HepG2 (cell line): Measurements from ENCODE around the gene ENTPD5. TPM values are rescaled to one million over a fixed set of nuclear protein-coding genes. Genes with fewer than 3 reads are reported as not detected.

Experiments used
- ATAC-seq: fragments of 200-7000 bp; cut with Tn5 transposase; 3 replicates; pipeline ENCODE4 v1.9.1; 2020; ENCODE audit warnings: mild to moderate bottlenecking, moderate library complexity
- BruUV-seq: library from RNA; stranded (reverse); fragments of 400-500 nt; replicated peaks from 2 replicates; lab custom pipeline; 2021; lab: Mats Ljungman, UMichigan
- CTCF ChIA-PET: fragments of 300-600 bp; formaldehyde crosslinking; extraction: SDS; loops from one replicate; lab custom pipeline; 2021; ENCODE audit warnings: low total read pairs, inconsistent platforms, low intra/inter-chr PET ratio; lab: Yijun Ruan, JAX
- POLR2A ChIA-PET: fragments of 350-600 bp; sonication (Branson Sonifier 250); formaldehyde crosslinking; loops from one replicate; lab custom pipeline; 2020; ENCODE audit warnings: antibody characterized with exemption, inconsistent platforms; lab: Yijun Ruan, JAX
- DNase-seq: peaks from one replicate; pipeline ENCODE4 v3.0.0-alpha.2; 2015; ENCODE audit warnings: low spot score
- FAIRE-seq: peaks from 3 replicates; lab custom pipeline; 2011; peaks lifted over from hg19 to GRCh38; lab: Jason Lieb, UNC
- H2AFZ ChIP-seq: one replicate; pipeline ENCODE4 v1.6.1; 2011; ENCODE audit warnings: low read length, inconsistent platforms
- H3K27ac ChIP-seq: fragments of 300-600 bp; 3 replicates; pipeline ENCODE4 v1.8.0; 2011; ENCODE audit warnings: mixed run types, mild to moderate bottlenecking, mixed read lengths, low read length, inconsistent platforms; ENCODE audit not compliant: insufficient read depth; ENCODE audit errors: extremely low read length
- H3K27me3 ChIP-seq, 2 experiments: fragments of 200-600 bp in 1 of 2; 2 replicates in 1 of 2; 3 replicates in 1 of 2; pipeline versions ENCODE4 v1.6.0 to v1.8.0; 2011; ENCODE audit warnings: low read length in 2 of 2, mild to moderate bottlenecking in 2 of 2, moderate library complexity in 2 of 2, inconsistent platforms in 1 of 2; ENCODE audit not compliant: insufficient read depth in 2 of 2, control insufficient read depth in 1 of 2
- H3K36me3 ChIP-seq, 2 experiments: fragments of 200-600 bp in 1 of 2; replicated peaks in 1 of 2; 2 replicates in 1 of 2; 3 replicates in 1 of 2; pipeline versions ENCODE4 v1.5.1 to v1.8.0; 2011; ENCODE audit warnings: low read length in 2 of 2, inconsistent platforms in 1 of 2; ENCODE audit not compliant: insufficient read depth in 2 of 2, control insufficient read depth in 1 of 2
- H3K4me1 ChIP-seq: 2 replicates; pipeline ENCODE4 v1.5.1; 2012; ENCODE audit warnings: low read length, inconsistent platforms; ENCODE audit not compliant: insufficient read depth
- H3K4me2 ChIP-seq: 2 replicates; pipeline ENCODE4 v1.6.0; 2011; ENCODE audit warnings: low read depth, low read length, inconsistent platforms
- H3K4me3 ChIP-seq, 3 experiments: fragments of 200-600 bp in 1 of 3; sonication (generic), shearing (Covaris generic) in 1 of 3; replicated peaks in 1 of 3; 2 replicates each; pipeline ENCODE4 v1.5.1; 2011 to 2016; ENCODE audit warnings: low read length in 3 of 3, inconsistent platforms in 2 of 3, low read depth in 2 of 3, mild to moderate bottlenecking in 2 of 3, control low read depth in 1 of 3, mixed read lengths in 1 of 3; ENCODE audit not compliant: insufficient read depth in 1 of 3
- H3K79me2 ChIP-seq: one replicate; pipeline ENCODE4 v1.6.1; 2011; ENCODE audit warnings: low read length, inconsistent platforms; ENCODE audit not compliant: insufficient read depth
- H3K9ac ChIP-seq: 2 replicates; pipeline ENCODE4 v1.6.0; 2011; ENCODE audit warnings: mild to moderate bottlenecking, low read depth, low read length, inconsistent platforms; ENCODE audit not compliant: insufficient read depth
- H3K9me3 ChIP-seq: 2 replicates; pipeline ENCODE4 v1.5.1; 2012; ENCODE audit warnings: mild to moderate bottlenecking, low read length
- H4K20me1 ChIP-seq: 2 replicates; pipeline ENCODE4 v1.6.0; 2011; ENCODE audit warnings: inconsistent platforms, mild to moderate bottlenecking, low read length, moderate library complexity; ENCODE audit not compliant: insufficient read depth
- ARID5B ChIP-seq: IDR thresholded peaks from 2 replicates; pipeline ENCODE4 v1.4.0; 2020; ENCODE audit warnings: mild to moderate bottlenecking, missing genetic modification reagents
- CCAR2 ChIP-seq: fragments of 200-400 bp; formaldehyde crosslinking; optimal IDR thresholded peaks from 2 replicates; pipeline ENCODE3; 2018; ENCODE audit warnings: low read depth, mild to moderate bottlenecking, low read length, moderate library complexity
- KDM3A ChIP-seq: IDR thresholded peaks from 2 replicates; pipeline ENCODE4 v1.6.1; 2018; ENCODE audit warnings: low read depth, missing compliant biosample characterization
- KLF13 ChIP-seq: sonication (generic); formaldehyde crosslinking; IDR thresholded peaks from 2 replicates; pipeline ENCODE4 v1.4.0; 2020; ENCODE audit warnings: mild to moderate bottlenecking, missing genetic modification reagents
- MXI1 ChIP-seq: IDR thresholded peaks from 3 replicates; pipeline ENCODE4 v1.6.1; 2012; ENCODE audit warnings: low read depth, low read length, inconsistent platforms, borderline replicate concordance
- NCOA1 ChIP-seq: sonication (generic); formaldehyde crosslinking; IDR thresholded peaks from 2 replicates; pipeline ENCODE4 v1.9.0; 2021; ENCODE audit warnings: missing genetic modification reagents
- PBX3 ChIP-seq: sonication (generic); formaldehyde crosslinking; IDR thresholded peaks from 2 replicates; pipeline ENCODE4 v1.8.1; 2023; ENCODE audit warnings: missing genetic modification reagents, inconsistent platforms, borderline replicate concordance
- POLR2A ChIP-seq, 2 experiments: IDR thresholded peaks; 2 replicates each; pipeline ENCODE4 v1.6.1; 2011; ENCODE audit warnings: low read depth in 2 of 2, low read length in 2 of 2, mild to moderate bottlenecking in 1 of 2, moderate library complexity in 1 of 2; ENCODE audit not compliant: insufficient read depth in 1 of 2
- RARA ChIP-seq: IDR thresholded peaks from 2 replicates; pipeline ENCODE4 v1.6.1; 2016; ENCODE audit warnings: missing genetic modification reagents, missing compliant biosample characterization
- RXRA ChIP-seq: sonication (generic); formaldehyde crosslinking; IDR thresholded peaks from 2 replicates; pipeline ENCODE4 v1.5.1; 2020; ENCODE audit warnings: missing genetic modification reagents
- SIN3B ChIP-seq: fragments of 150-350 bp; IDR thresholded peaks from 2 replicates; pipeline ENCODE4 v1.6.1; 2014; ENCODE audit warnings: low read length
- ZBTB43 ChIP-seq: sonication (generic); formaldehyde crosslinking; conservative IDR thresholded peaks from 2 replicates; pipeline ENCODE4 v1.4.0; 2020; ENCODE audit warnings: missing genetic modification reagents
- ZMYM4 ChIP-seq: sonication (generic); formaldehyde crosslinking; IDR thresholded peaks from 2 replicates; pipeline ENCODE4 v1.8.1; 2023; ENCODE audit warnings: mild to moderate bottlenecking, missing genetic modification reagents
- ZNF329 ChIP-seq: sonication (generic); formaldehyde crosslinking; IDR thresholded peaks from 2 replicates; pipeline ENCODE4 v1.9.0; 2021; ENCODE audit warnings: low read depth, mild to moderate bottlenecking, missing genetic modification reagents
- ZNF607 ChIP-seq: sonication (generic); formaldehyde crosslinking; IDR thresholded peaks from 2 replicates; pipeline ENCODE4 v1.5.1; 2020; ENCODE audit warnings: missing genetic modification reagents, mild to moderate bottlenecking, borderline replicate concordance
- ZNF800 ChIP-seq: sonication (generic); formaldehyde crosslinking; IDR thresholded peaks from 2 replicates; pipeline ENCODE4 v1.4.0; 2020; ENCODE audit warnings: missing genetic modification reagents
- ZSCAN5A ChIP-seq: sonication (generic); formaldehyde crosslinking; IDR thresholded peaks from 2 replicates; pipeline ENCODE4 v1.8.0; 2022; ENCODE audit warnings: mild to moderate bottlenecking, missing genetic modification reagents, borderline replicate concordance
- WGBS: methylation state at CpG from one replicate; pipeline ENCODE4 v1.1.6; 2017; ENCODE audit warnings: low lambda C conversion rate; 5-methylcytosine and 5-hydroxymethylcytosine counted together
- in situ Hi-C: cut with HindIII; loops from 2 replicates; pipeline ENCODE4 v1.10.0; 2017; ENCODE audit warnings: low pct_unique_long_range_greater_than_20kb; ENCODE audit not compliant: extremely low pct_ligation_motif_present
- intact Hi-C: fragments of 100-400 bp; cut with micrococcal nuclease; formaldehyde crosslinking; loops from one replicate; pipeline ENCODE4 v1.10.0; 2022; ENCODE audit not compliant: unreplicated experiment
- polyA plus RNA-seq, 8 experiments: library from polyadenylated mRNA; depleted of rRNA in 3 of 8; stranded (reverse) in 7 of 8; unstranded in 1 of 8; fragments of >200 nt; fragmentation: Illumina TruSeq in 4 of 8; extraction: Trizol in 4 of 8; gene quantifications; 2 replicates each; pipeline versions ENCODE4 v1.2.1 to v1.2.3, GENCODE V29; 2011 to 2016; ENCODE audit warnings: low read depth in 4 of 8, missing spikeins in 1 of 8, mixed read lengths in 1 of 8; ENCODE audit not compliant: insufficient read depth in 1 of 8
- total RNA-seq, 5 experiments: library from RNA; depleted of rRNA; stranded (reverse); fragments of >200 nt; fragmentation: Illumina TruSeq; extraction: Trizol; gene quantifications; 2 replicates each; pipeline ENCODE4 v1.2.3, GENCODE V29; 2016; ENCODE audit warnings: low read depth in 1 of 5

Gene ENTPD5
- total and polyA plus RNA-seq, 2 of the 13 experiments (the other 11 are each of a cell fraction or from before 2014, with no cell fraction given): 33.8 to 43.3 TPM

GRCh38 chr14:73924337-73924736 is 94.8 kb downstream of the ENTPD5 start:
- CTCF ChIA-PET: no interaction called here
- no TSS peak for BruUV-seq
- no peak for TF ChIP-seq POLR2A (IDR thresholded peaks at IDR 0.05; ENCODE audit: insufficient read depth in 1 of 2, low read depth in 2 of 2, low read length in 2 of 2)
- no peak for TF ChIP-seq KDM3A
- no peak for TF ChIP-seq ZBTB43
- no peak for TF ChIP-seq SIN3B
- TF ChIP-seq ZNF607 (CRISPR knock-in tag): no peak
- TF ChIP-seq KLF13 (CRISPR knock-in tag): no peak
- no peak for TF ChIP-seq ARID5B
- TF ChIP-seq ZNF329: no peak
- no peak for TF ChIP-seq ZSCAN5A (CRISPR knock-in tag)
- no peak for TF ChIP-seq NCOA1 (CRISPR knock-in tag)
- no peak for TF ChIP-seq PBX3 (CRISPR knock-in tag)
- TF ChIP-seq ZNF800: no peak
- TF ChIP-seq MXI1: no peak
- TF ChIP-seq RARA (CRISPR knock-in tag): no peak
- TF ChIP-seq CCAR2: no peak
- TF ChIP-seq ZMYM4: no peak
- no peak for TF ChIP-seq RXRA (CRISPR knock-in tag)
- H3K4me3 ChIP-seq: no peak overlapping the region
- intact Hi-C loops (no loop called here), in situ Hi-C loops (no loop called here)
- H3K27me3 ChIP-seq: no peaks in the 10 kb centered on the region
- POLR2A ChIA-PET: no interaction called here
- H3K4me2 ChIP-seq: no peak overlapping the region
- H3K79me2 ChIP-seq: no peaks in the 10 kb centered on the region
- 92% methylated on average over 5 of the region's 5 CpGs for WGBS
- no peak overlapping the region for H3K9ac ChIP-seq
- no peak overlapping the region for H3K27ac ChIP-seq
- no peaks in the 10 kb centered on the region for H3K9me3 ChIP-seq
- ATAC-seq: no peak
- peaks cover 28 to 79% of the 10 kb centered on the region in 2 experiments for H3K36me3 ChIP-seq
- H3K4me1 ChIP-seq: 0 out of 2 replicates have a peak, but pooled peaks cover 10% of the 10 kb centered on the region
- no peaks in the 10 kb centered on the region for H4K20me1 ChIP-seq
- H2AFZ ChIP-seq: no peak overlapping the region
- DNase-seq: no peak
- FAIRE-seq: no peak
